DND-41 (cell line): ENCODE measurements around the gene HSPG2.

ENCODE experiments used
- EZH2 ChIP-seq: IDR thresholded peaks from 3 replicates; pipeline ENCODE4 v1.6.1; 2012; ENCODE audit warnings: borderline replicate concordance, low read depth, mild to moderate bottlenecking, moderate library complexity, low read length, inconsistent platforms; ENCODE audit not compliant: severe bottlenecking
- TF ChIP-seq, protein P1 (sequence below): IDR thresholded peaks from 2 replicates; pipeline ENCODE4 v1.5.1; 2012; ENCODE audit warnings: borderline replicate concordance, low read length, moderate library complexity, mild to moderate bottlenecking; ENCODE audit not compliant: poor library complexity, severe bottlenecking; ENCODE audit errors: extremely low read depth

DNA sequence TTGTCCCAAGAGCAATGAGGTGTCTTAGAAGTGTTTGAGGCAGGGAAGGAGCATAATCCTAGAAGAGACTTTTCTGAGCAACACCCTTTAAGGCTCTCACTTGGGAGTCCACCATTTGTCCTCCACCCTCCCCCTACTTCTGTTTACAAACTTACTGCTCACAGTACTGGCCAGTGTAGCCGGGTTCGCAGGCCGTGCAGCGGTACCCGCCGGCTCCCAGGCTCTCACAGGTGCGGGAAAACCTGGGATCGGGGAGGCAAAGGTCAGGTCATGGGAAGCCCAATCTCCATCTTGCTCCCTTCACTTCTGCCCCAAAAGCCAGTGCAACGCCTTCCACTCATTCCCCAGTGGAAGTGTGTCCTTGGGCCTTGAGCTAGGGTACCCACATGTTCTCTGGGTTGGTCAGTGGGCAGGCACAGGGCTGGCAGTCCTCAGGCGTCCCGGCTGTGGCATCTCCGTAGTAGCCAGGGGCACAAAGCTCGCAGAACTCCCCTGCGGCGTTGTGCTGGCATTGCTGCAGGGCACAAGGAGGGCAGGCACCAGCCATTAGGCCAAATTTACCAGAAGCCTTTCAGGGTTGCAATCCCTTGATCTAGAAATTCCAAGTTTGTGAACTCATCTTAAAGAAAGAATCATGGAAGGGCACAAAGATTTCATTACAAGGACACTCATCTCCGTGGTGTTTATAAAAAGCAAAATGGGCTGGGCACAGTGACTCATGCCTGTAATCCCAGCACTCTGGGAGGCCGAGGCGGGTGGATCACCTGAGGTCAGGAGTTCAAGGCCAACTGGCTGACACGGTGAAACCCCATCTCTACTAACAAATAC is 75.3 kb downstream of the HSPG2 start:
- TF ChIP-seq EZH2 = no peak
- TF ChIP-seq, protein P1, sequence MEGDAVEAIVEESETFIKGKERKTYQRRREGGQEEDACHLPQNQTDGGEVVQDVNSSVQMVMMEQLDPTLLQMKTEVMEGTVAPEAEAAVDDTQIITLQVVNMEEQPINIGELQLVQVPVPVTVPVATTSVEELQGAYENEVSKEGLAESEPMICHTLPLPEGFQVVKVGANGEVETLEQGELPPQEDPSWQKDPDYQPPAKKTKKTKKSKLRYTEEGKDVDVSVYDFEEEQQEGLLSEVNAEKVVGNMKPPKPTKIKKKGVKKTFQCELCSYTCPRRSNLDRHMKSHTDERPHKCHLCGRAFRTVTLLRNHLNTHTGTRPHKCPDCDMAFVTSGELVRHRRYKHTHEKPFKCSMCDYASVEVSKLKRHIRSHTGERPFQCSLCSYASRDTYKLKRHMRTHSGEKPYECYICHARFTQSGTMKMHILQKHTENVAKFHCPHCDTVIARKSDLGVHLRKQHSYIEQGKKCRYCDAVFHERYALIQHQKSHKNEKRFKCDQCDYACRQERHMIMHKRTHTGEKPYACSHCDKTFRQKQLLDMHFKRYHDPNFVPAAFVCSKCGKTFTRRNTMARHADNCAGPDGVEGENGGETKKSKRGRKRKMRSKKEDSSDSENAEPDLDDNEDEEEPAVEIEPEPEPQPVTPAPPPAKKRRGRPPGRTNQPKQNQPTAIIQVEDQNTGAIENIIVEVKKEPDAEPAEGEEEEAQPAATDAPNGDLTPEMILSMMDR = no peak
